Stimulated activated naive B cell treated with anti-CD40 and anti-IgM and Interleukin-4, amounts not matched to agents 10 μg/mL and 1 μg/mL and 100 μg/mL, for 72 hours (primary cell): ENCODE measurements around the gene HCFC1.

Source experiments
- ATAC-seq, 2 donors: fragments of 150-1000 bp; cut with Tn5 transposase; replicated peaks; 2 replicates each; pipeline ENCODE4 v1.10.0; 2021; ENCODE audit warnings: moderate library complexity in 1 of 2
- DNase-seq: peaks from one replicate; pipeline ENCODE4 v3.0.0; 2021
- H3K27ac Mint-ChIP-seq: one replicate; pipeline ENCODE4 v1.8.0; 2022; ENCODE audit warnings: mild to moderate bottlenecking, mixed read lengths
- H3K27me3 Mint-ChIP-seq, 2 donors: one replicate each; pipeline ENCODE4 v1.8.0; 2022; ENCODE audit warnings: mixed read lengths in 2 of 2
- H3K36me3 Mint-ChIP-seq, 2 donors: one replicate each; pipeline ENCODE4 v1.8.0; 2022; ENCODE audit warnings: mixed read lengths in 2 of 2, mild to moderate bottlenecking in 1 of 2
- H3K4me1 Mint-ChIP-seq, 2 donors: one replicate each; pipeline ENCODE4 v1.8.0; 2022; ENCODE audit warnings: mixed read lengths in 2 of 2, mild to moderate bottlenecking in 1 of 2
- H3K4me3 Mint-ChIP-seq, 2 donors: one replicate each; pipeline ENCODE4 v1.8.0; 2022; ENCODE audit warnings: mild to moderate bottlenecking in 2 of 2, mixed read lengths in 2 of 2, moderate library complexity in 1 of 2
- H3K9me3 Mint-ChIP-seq, 2 donors: one replicate each; pipeline ENCODE4 v1.8.0; 2022; ENCODE audit warnings: mixed read lengths in 2 of 2, mild to moderate bottlenecking in 1 of 2

HCFC1 gene

DNA sequence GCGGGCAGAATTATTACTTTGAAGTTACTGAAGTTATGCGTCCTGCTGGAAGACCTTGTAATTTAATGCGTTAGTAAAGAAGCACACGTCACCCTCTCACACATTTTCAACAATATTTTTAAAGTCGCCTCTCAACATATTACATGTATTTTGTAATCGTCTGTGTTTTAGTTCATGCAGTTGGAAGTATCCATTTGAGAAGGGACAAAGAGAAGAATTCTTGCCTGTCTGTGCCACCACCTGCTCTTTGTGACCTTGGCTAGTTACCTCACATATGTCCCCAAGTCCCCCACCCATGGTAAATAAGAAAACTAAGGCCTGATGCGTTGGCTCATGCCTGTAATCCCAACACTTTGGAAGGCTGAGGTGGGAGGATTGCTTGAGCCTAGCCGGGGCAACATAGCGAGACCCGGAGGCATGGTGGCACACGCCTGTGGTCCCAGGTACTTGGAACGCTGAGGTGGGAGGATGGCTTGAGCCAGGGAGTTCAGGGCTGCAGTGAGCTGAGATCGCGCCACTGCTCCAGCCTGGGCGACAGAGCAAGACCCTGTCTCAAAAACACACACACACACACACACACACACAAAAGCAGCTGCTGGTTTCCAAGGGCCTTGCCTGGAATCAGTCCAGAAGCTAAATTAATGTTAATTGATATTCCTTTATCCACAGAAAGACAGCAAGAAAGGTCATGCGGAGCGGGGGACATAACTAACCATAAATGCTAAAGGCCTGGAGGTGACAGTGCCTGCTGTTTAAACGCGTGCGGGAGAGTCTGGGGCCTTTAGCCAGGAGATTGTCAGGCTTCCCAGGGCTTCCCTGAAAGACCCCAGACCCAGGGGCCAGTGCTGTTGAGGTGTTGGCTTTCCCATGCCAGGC lies 1.7 kb upstream of the HCFC1 start:
- no peaks in the 10 kb centered on the region for H3K27me3 Mint-ChIP-seq
- peaks cover 18 to 29% of the 10 kb centered on the region in 2 donors for H3K36me3 Mint-ChIP-seq
- H3K27ac Mint-ChIP-seq, result peak overlapping the region; percentile 96
- ATAC-seq (no peak), DNase-seq (no peak)
- peak overlapping the region; percentile 84 to 86 for H3K4me3 Mint-ChIP-seq
- H3K9me3 Mint-ChIP-seq, result no peaks in the 10 kb centered on the region
- peaks cover 22 to 28% of the 10 kb centered on the region in 2 donors for H3K4me1 Mint-ChIP-seq

DNA sequence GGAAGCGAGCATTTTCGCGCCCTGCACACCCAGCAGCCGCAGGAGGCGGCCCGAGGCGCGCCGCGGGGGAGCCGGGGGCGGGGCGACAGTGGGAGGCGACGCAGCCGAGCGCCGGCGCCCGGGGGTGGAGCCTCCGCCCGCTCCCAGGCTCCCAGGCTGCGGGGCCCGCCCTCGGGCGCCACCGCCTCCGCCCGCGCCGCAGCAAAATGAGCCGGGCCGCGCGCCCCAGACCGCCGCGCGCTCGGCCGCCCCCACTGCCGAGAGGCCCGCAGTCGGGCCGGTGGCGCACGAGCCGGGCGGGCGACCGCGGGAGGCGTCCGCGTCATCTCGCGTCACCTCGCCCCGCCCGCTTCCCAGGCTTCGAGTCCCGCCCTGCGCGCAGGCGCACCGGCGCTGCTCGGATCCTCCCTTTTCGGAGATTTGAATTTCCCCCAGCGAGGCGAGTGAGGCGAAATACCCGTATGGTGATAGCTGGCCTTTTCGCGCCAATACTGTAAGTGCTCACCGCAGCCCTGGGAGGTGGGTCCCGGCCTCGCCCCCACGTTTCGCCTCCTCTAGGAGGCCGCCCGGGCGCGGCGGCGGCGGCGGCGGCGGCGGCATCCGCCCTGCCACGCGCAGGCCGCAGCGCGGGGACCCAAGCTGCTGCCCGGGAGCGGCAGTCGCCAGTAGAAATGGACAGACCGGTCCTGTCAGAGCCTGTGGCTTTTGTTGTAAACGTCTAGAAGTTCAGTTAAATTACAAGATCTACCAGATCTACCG lies 929 bp upstream of the HCFC1 start, which contains the start of gene TMEM187:
Gene TMEM187 (plus strand): TSS at position 387 of the 759 bp plus-strand sequence. CDS start 9,309 bp downstream, outside the sequence.
- Mint-ChIP-seq H3K36me3 (peaks cover 21 to 37% of the 10 kb centered on the region in 2 donors), H3K9me3 (no peaks in the 10 kb centered on the region), H3K4me1 (peaks cover 29 to 36% of the 10 kb centered on the region in 2 donors), H3K27ac (peak within 1 kb of the TSS; percentile 100), H3K27me3 (no peaks in the 10 kb centered on the region), H3K4me3 (peak within 1 kb of the TSS; percentile 98 to 100)
- ATAC-seq (peak; percentile 53 to 58), DNase-seq (peak; percentile 88)

DNA sequence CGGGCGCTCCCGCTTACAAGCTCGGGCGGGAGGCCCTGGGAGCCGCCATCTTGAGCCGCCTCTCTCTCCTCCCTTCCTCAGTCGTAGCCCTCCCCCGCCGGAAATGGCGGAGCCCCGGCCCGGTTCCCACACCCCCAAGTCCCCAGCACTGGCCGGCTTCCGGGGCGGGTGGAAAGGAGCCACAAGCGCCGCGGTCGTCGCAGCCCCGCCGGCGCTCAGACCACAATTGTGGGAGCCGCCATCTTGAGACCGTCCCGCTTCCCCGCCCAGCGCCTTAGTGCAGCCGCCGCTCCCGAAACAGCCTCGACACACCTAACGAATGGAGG lies 531 bp downstream of the HCFC1 start:
- ATAC-seq, result peak; percentile 61 to 62
- DNase-seq, result peak; percentile 84
- H3K4me3 Mint-ChIP-seq, result peak overlapping the region; percentile 98 to 100
- no peaks in the 10 kb centered on the region for H3K9me3 Mint-ChIP-seq
- H3K4me1 Mint-ChIP-seq, result peaks cover 39 to 45% of the 10 kb centered on the region in 2 donors
- peaks cover 26 to 47% of the 10 kb centered on the region in 2 donors for H3K36me3 Mint-ChIP-seq
- no peaks in the 10 kb centered on the region for H3K27me3 Mint-ChIP-seq
- peak overlapping the region; percentile 100 for H3K27ac Mint-ChIP-seq

DNA sequence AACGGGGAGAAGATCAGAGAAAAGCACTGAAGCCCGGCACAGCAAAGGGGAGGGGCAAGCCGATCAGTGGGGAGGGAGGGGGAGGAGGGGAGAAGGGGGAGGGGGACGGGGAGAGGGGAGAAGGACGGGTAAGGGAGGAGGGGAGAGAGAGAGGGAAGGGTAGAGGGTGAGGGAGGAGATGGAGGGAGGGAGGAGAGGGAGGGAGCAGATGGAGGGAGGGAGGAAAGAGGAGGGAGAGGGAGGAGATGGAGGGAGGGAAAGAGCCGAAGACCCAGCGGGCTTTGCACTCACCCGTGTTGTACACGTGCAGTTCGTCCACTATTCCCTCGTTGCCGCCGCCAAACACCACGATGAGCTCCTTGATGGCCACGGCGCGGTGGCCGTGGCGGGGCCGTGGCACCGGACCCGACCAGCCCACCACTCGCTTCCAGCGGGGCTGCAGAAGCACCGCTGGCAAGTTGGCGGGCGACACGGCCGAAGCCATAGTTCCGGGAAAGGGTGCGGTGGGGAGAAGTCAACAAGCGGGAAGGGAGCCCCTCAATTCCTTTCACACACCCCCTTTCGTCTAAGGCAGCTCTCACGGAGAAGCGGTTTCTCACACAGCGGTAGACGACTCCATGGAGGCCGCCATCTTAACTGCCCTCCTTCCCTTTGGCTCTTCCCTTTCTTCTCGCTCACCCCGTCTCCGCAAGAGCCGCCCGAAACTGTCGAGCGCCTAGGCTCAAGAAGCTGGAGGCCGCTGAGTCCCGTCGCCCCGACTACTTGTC lies 1.1 kb downstream of the HCFC1 start:
- DNase-seq (no peak), ATAC-seq (peak; percentile 1 to 6)
- Mint-ChIP-seq H3K36me3 (peaks cover 26 to 49% of the 10 kb centered on the region in 2 donors), H3K4me1 (peaks cover 39 to 50% of the 10 kb centered on the region in 2 donors), H3K4me3 (peak overlapping the region; percentile 98 to 100), H3K27me3 (no peaks in the 10 kb centered on the region), H3K27ac (peak overlapping the region; percentile 100), H3K9me3 (no peaks in the 10 kb centered on the region)

DNA sequence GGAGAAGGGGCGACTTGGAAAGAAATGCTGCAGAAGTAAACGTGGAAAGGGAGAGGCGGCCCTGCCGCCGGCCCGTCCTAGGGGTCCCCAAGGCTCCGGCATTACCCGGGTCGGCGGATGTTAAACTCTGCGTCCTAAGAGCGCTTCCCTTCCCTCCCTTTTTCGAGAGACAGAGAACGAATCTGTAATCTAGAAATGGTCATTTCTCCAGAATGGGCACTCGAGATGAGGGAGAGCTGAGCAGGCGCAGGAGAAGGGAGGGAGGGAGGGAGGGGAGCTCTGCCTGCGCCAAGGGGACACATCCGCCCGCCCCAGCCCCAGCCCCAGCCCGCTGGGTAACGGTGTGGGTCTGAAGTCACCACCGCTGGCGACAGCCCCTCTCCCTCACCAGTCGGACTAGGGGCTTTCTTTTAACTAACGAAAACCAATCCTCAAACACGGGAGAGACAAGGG lies 1.7 kb downstream of the HCFC1 start:
- Mint-ChIP-seq H3K36me3 (peaks cover 28 to 52% of the 10 kb centered on the region in 2 donors), H3K4me1 (peaks cover 42 to 53% of the 10 kb centered on the region in 2 donors), H3K4me3 (peak overlapping the region; percentile 98 to 100), H3K9me3 (no peaks in the 10 kb centered on the region), H3K27me3 (no peaks in the 10 kb centered on the region), H3K27ac (peak overlapping the region; percentile 90)
- ATAC-seq (no peak), DNase-seq (no peak)

DNA sequence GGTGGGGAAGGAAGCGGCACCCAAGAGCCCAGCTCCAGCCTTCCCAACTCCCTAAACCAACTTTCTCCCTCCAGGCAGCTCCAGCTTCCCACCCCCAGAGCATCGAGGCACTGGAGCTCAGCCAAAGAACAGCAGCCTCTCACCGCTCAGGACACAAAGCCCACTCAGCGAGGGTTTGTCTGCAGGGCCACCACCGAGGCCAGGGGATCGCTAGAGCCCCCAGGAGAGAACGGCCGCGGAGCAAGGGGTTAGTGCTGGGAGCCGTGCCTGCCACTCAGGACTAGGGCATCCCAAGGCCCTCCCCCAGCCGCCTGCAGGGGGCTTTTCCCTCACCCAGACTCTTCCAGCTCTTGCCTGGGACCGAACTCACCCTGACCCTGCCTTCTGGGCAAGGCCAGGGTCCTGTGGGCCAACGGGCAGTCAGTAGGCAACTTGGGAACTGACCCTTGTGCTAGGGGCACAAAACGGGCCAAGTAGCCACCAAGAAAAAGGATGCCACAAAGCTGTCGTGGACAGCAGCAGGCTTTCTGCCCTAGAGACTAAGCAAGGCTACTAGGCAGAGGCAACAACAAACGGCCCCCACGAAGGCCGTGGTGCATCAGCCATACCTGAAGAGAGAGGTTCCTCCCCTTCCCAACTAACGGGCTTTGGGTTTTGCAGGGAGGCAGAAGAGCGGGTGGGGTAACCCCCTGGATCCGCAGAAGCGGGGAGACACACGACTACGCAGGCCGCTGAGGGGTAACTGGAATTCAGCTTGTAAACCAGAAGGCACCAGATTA lies 2.3 kb downstream of the HCFC1 start:
- no peaks in the 10 kb centered on the region for H3K27me3 Mint-ChIP-seq
- H3K36me3 Mint-ChIP-seq, result peaks cover 28 to 46% of the 10 kb centered on the region in 2 donors
- no peaks in the 10 kb centered on the region for H3K9me3 Mint-ChIP-seq
- peaks cover 35 to 47% of the 10 kb centered on the region in 2 donors for H3K4me1 Mint-ChIP-seq
- peak overlapping the region; percentile 98 to 100 for H3K4me3 Mint-ChIP-seq
- DNase-seq (no peak), ATAC-seq (no peak)
- H3K27ac Mint-ChIP-seq, result peak overlapping the region; percentile 90

DNA sequence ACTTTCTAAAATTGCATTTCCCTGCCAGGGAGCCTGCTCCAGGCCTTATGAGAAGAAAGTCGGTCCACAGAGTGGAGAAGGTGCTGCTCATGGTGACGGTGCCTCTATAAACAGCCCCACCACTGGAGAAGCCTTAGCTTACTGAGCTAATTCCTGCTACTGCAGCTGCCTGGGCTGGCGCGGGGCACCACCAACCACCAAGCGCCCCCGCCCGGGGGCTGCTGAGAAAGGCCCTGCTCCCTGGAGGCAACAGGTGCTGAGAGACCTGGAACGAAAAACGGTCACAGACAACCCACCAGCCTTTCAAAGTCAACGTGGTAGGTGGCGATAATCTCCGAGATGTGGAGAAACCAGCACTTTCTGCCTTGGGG lies 2.9 kb downstream of the HCFC1 start:
- Mint-ChIP-seq H3K36me3 (peaks cover 27 to 43% of the 10 kb centered on the region in 2 donors), H3K27ac (peak overlapping the region; percentile 90), H3K27me3 (no peaks in the 10 kb centered on the region), H3K9me3 (no peaks in the 10 kb centered on the region), H3K4me1 (peaks cover 30 to 41% of the 10 kb centered on the region in 2 donors), H3K4me3 (peak overlapping the region; percentile 98 to 100)
- ATAC-seq (no peak), DNase-seq (no peak)

DNA sequence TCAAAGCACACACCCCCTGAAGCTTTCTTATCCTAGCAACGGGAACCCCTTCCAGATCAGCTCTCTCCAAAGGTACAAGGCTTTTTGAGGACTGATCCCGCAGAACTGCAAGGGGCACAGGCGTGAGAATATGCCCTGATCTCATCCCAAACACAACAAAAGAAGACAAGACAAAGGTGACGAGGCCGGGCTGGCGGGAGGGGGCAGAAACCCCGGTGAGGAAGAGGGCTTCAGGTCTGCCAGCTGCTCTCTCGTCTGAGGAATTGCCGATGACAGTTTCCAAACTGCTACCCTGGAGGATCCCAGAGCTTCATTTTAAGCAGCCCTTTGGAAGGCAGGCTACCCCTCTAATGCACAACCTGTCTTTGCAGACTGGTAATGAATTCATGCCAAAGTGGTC lies 3.4 kb downstream of the HCFC1 start:
- peak overlapping the region; percentile 86 to 98 for H3K4me3 Mint-ChIP-seq
- no peak for ATAC-seq
- no peak for DNase-seq
- peaks cover 29 to 36% of the 10 kb centered on the region in 2 donors for H3K4me1 Mint-ChIP-seq
- no peaks in the 10 kb centered on the region for H3K9me3 Mint-ChIP-seq
- peak overlapping the region; percentile 89 for H3K27ac Mint-ChIP-seq
- H3K27me3 Mint-ChIP-seq, result no peaks in the 10 kb centered on the region
- H3K36me3 Mint-ChIP-seq, result peaks cover 27 to 42% of the 10 kb centered on the region in 2 donors

DNA sequence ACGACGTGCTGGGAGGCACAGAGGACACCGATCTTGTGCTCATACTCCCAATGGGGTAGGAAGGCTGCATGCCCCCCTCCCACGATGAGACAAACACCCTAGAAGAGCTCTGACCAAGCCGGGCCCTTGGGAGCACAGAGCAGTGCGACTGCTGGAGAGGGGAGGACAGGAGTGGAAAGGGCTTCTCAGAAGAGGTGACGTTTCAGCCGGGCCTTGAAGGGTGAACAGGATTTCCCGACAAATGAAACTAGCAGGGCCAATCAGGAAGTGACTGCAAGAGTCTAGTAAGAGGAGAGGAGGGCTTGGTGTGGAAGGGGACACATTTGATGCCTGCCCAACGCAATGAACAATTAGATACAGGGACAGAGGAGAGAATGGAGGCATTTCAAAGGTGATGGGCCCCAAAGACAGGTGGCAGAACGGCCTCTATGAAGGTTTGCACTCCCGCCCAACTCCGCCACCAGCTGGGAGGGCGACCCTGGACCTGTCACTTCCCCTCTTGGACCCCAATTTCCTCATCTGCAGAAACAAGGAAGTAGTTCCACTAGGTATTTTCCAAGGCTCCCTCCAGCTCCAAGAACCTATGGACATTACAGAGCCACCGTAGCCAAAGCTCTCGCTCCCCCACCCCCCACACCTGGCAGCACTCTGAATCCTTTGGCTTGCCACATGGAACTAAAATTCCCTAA lies 3.9 kb downstream of the HCFC1 start:
- Mint-ChIP-seq H3K36me3 (peaks cover 27 to 42% of the 10 kb centered on the region in 2 donors), H3K4me3 (peak overlapping the region; percentile 86 to 98), H3K9me3 (no peaks in the 10 kb centered on the region), H3K4me1 (peaks cover 29 to 36% of the 10 kb centered on the region in 2 donors), H3K27me3 (no peaks in the 10 kb centered on the region), H3K27ac (peak overlapping the region; percentile 89)
- no peak for ATAC-seq
- DNase-seq, result no peak

DNA sequence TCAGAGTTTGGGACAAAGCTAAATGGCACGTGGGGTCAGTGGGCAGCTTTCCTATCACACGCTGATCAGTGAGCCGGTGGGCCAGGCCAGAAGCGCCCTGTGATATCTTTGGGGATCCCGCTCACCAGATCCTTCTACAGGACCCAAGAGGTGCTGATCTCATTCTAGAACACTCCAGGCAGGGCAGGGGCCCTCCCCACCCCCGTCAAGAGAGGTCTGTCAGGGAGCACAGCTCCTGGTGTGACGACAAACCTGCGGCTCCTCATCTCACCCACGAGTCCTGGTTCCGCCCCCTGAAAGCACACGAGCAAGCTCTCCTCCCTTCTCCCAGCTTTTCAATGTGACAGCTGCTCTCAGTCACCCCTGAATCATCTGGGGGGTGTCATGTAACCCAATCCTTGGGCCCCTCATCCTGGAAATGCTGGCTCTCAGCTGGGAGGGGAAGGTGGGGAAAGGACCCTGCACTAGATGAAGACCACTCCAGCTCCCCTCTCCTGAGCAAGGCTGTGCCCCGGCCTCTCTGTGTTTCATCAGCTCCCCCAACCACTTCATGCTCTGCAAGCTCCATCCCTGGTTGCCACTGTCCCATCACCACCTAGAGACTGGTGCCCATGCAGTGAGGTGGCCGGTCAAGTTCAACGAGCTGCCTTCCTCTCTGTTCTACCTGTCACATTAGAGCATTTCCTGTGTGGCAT lies 4.6 kb downstream of the HCFC1 start:
- H3K4me1 Mint-ChIP-seq, result peaks cover 29 to 36% of the 10 kb centered on the region in 2 donors
- no peak for ATAC-seq
- no peak for DNase-seq
- H3K4me3 Mint-ChIP-seq, result peak overlapping the region; percentile 86 to 98
- no peaks in the 10 kb centered on the region for H3K9me3 Mint-ChIP-seq
- peaks cover 28 to 47% of the 10 kb centered on the region in 2 donors for H3K36me3 Mint-ChIP-seq
- H3K27me3 Mint-ChIP-seq, result no peaks in the 10 kb centered on the region
- peak overlapping the region; percentile 89 for H3K27ac Mint-ChIP-seq

DNA sequence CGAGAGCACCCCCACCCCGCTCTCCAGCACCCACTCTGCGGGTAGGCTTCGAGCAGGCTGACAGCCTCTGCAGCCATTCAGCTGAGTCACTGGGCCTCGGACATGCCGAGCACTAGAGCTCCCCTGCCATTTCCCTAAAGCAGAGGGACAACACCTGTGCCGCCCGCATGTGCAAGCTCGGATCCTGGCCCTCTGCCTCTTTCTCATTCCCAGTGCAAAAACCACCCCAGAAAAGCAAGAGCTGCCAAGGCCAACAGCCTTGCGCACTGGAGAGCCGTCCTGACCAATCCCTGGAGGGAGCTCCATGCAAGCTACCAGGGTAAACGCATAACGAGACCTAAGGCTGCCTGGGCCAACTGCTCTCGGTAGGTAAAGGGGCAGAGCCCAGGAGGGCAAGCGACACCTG lies 5.3 kb downstream of the HCFC1 start:
- no peak overlapping the region for H3K4me3 Mint-ChIP-seq
- H3K27ac Mint-ChIP-seq, result peak overlapping the region; percentile 81
- ATAC-seq, result no peak
- no peak for DNase-seq
- peaks cover 26 to 47% of the 10 kb centered on the region in 2 donors for H3K36me3 Mint-ChIP-seq
- H3K4me1 Mint-ChIP-seq, result peaks cover 29 to 36% of the 10 kb centered on the region in 2 donors
- H3K9me3 Mint-ChIP-seq, result no peaks in the 10 kb centered on the region
- H3K27me3 Mint-ChIP-seq, result no peaks in the 10 kb centered on the region

DNA sequence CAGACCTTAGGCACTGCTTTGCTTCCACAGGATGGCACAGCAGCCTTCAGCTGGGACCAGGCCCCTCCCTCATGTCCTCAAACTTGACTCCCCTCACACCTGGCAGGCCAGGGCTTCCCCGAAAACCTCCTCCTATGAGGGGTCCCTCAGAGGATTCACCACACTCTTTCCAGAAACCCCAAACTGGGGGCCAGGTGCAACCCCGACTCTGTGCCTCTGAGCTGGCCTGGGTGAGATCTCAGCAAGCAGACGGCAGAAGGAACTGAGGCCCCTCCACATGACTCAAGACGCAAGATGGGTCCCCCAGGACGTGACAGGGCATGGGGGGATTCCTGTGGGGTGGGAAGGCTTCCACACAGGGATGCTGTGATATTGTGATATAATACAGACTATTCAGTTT lies 6.2 kb downstream of the HCFC1 start:
- no peaks in the 10 kb centered on the region for H3K27me3 Mint-ChIP-seq
- no peak for DNase-seq
- H3K4me1 Mint-ChIP-seq, result peaks cover 29 to 36% of the 10 kb centered on the region in 2 donors
- peak overlapping the region; percentile 81 for H3K27ac Mint-ChIP-seq
- H3K9me3 Mint-ChIP-seq, result no peaks in the 10 kb centered on the region
- no peak for ATAC-seq
- H3K36me3 Mint-ChIP-seq, result peaks cover 23 to 49% of the 10 kb centered on the region in 2 donors
- peak overlapping the region in 1 of 2 donors; percentile 17 for H3K4me3 Mint-ChIP-seq
